T-helper 2 cell treated with Interferon-gamma antibody and Interleukin-4, amounts not matched to agents 5 μg/mL and 100 μg/mL, for 36 hours (primary cell): Measurements from ENCODE around the gene ZNF782.
A peak's percentile ranks its signal among the peaks of the same experiment; 100 is the strongest.
"Not testable (repeated sequence)": the region's sequence is repeated elsewhere in the genome, so short reads cannot be mapped to it uniquely, and the experiment has no call there.

ENCODE experiments used
- DNase-seq: peaks from one replicate; pipeline ENCODE4 v3.0.0; 2021; ENCODE audit warnings: low spot score
- H3K27ac Mint-ChIP-seq: one replicate; pipeline ENCODE4 v1.8.0; 2021; ENCODE audit warnings: mild to moderate bottlenecking, mixed read lengths
- H3K27me3 Mint-ChIP-seq: one replicate; pipeline ENCODE4 v1.8.0; 2021; ENCODE audit warnings: low read depth, mixed read lengths
- H3K36me3 Mint-ChIP-seq: one replicate; pipeline ENCODE4 v1.8.0; 2021; ENCODE audit warnings: low read depth, mixed read lengths
- H3K4me1 Mint-ChIP-seq: one replicate; pipeline ENCODE4 v1.8.0; 2021; ENCODE audit warnings: low read depth, mixed read lengths
- H3K4me3 Mint-ChIP-seq: one replicate; pipeline ENCODE4 v1.8.0; 2022; ENCODE audit warnings: mild to moderate bottlenecking, moderate library complexity, mixed read lengths
- H3K9me3 Mint-ChIP-seq: one replicate; pipeline ENCODE4 v1.8.0; 2021; ENCODE audit warnings: mixed read lengths

The ZNF782 gene

GRCh38 chr9:96867079-96867804, 12.9 kb upstream of the ZNF782 start:
- Mint-ChIP-seq H3K4me3 (no peak overlapping the region), H3K27ac (no peak overlapping the region), H3K27me3 (no peaks in the 10 kb centered on the region), H3K9me3 (peaks cover 10% of the 10 kb centered on the region), H3K36me3 (no peaks in the 10 kb centered on the region), H3K4me1 (no peaks in the 10 kb centered on the region)
- DNase-seq: no peak

GRCh38 chr9:96865240-96865639, 10.9 kb upstream of the ZNF782 start:
- not testable (repeated sequence) for H3K36me3 Mint-ChIP-seq, H3K9me3 Mint-ChIP-seq, DNase-seq, H3K27me3 Mint-ChIP-seq, H3K4me3 Mint-ChIP-seq, H3K27ac Mint-ChIP-seq, H3K4me1 Mint-ChIP-seq

GRCh38 chr9:96859461-96860198, 5.3 kb upstream of the ZNF782 start:
- peaks cover 13% of the 10 kb centered on the region for H3K4me1 Mint-ChIP-seq
- DNase-seq: no peak
- no peak overlapping the region for H3K27ac Mint-ChIP-seq
- H3K9me3 Mint-ChIP-seq: no peaks in the 10 kb centered on the region
- H3K36me3 Mint-ChIP-seq: no peaks in the 10 kb centered on the region
- no peak overlapping the region for H3K4me3 Mint-ChIP-seq
- H3K27me3 Mint-ChIP-seq: peaks cover 14% of the 10 kb centered on the region

DNA sequence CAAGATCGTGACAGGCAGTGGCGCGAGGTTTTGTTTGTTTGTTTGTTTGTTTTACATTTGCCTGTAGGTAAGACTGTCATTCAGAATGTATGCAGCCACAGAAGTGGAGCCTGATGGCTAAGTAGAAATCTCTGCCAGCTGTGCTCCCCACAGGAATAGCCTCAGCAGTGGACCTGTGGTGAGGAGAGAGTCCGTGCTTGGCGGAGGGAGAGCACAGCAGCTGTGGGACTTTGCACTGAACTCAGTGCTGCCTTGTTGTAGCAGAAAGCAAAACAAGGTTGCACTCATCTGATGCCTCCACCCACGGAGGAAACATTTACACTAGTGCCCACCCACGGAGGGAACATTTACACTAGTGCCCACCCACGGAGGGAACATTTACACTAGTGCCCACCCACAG, 4.4 kb upstream of the ZNF782 start:
- H3K36me3 Mint-ChIP-seq: peaks cover 3% of the 10 kb centered on the region
- no peaks in the 10 kb centered on the region for H3K9me3 Mint-ChIP-seq
- peaks cover 17% of the 10 kb centered on the region for H3K27me3 Mint-ChIP-seq
- H3K27ac Mint-ChIP-seq: no peak overlapping the region
- H3K4me3 Mint-ChIP-seq: no peak overlapping the region
- no peak for DNase-seq
- peaks cover 16% of the 10 kb centered on the region for H3K4me1 Mint-ChIP-seq

DNA sequence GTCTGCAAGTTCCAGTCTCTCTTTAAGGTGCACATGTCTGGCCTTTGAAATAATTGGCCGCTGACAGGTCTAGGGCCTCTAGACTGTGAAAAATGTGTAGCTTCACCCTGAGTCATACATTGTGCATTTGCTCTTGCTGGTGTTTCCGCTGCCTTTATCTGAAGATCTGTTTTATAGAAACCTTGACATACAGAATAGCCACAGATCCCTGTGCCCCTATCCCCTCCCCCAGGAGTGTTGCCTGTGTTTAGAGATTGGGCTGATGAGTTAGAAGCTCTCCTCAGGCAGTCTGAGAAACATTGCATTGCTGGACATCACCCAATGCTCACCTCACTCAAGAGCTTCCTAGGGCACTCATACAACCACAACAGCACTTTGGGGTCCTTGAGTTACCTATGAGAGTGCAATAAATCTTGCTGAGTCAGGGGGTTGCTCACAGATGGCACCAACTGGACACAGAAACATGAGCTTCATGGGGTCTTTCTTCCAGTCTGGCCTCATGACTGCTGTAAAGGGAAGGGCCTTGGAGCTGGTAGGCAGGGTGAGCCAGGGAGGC, 3.8 kb upstream of the ZNF782 start:
- Mint-ChIP-seq H3K4me3 (no peak overlapping the region), H3K27me3 (peaks cover 17% of the 10 kb centered on the region), H3K36me3 (peaks cover 6% of the 10 kb centered on the region), H3K4me1 (peaks cover 21% of the 10 kb centered on the region), H3K27ac (no peak overlapping the region), H3K9me3 (no peaks in the 10 kb centered on the region)
- peak; percentile 33 for DNase-seq

GRCh38 chr9:96856363-96857286, 2.3 kb upstream of the ZNF782 start:
- Mint-ChIP-seq H3K27me3 (peaks cover 17% of the 10 kb centered on the region), H3K4me3 (no peak overlapping the region), H3K36me3 (peaks cover 12% of the 10 kb centered on the region), H3K9me3 (no peaks in the 10 kb centered on the region), H3K4me1 (peaks cover 29% of the 10 kb centered on the region), H3K27ac (no peak overlapping the region)
- peak; percentile 59 for DNase-seq

GRCh38 chr9:96854651-96855273, 448 bp upstream of the ZNF782 start:
- Mint-ChIP-seq H3K4me1 (peaks cover 32% of the 10 kb centered on the region), H3K4me3 (peak overlapping the region; percentile 100), H3K27me3 (peaks cover 17% of the 10 kb centered on the region), H3K27ac (peak overlapping the region; percentile 99), H3K9me3 (peaks cover 4% of the 10 kb centered on the region), H3K36me3 (peaks cover 17% of the 10 kb centered on the region)
- no peak for DNase-seq

- Mint-ChIP-seq H3K27me3 (peaks cover 17% of the 10 kb centered on the region), H3K9me3 (peaks cover 23% of the 10 kb centered on the region), H3K27ac (no peak overlapping the region), H3K4me1 (peaks cover 23% of the 10 kb centered on the region), H3K4me3 (peak overlapping the region; percentile 100), H3K36me3 (peaks cover 33% of the 10 kb centered on the region)
- no peak for DNase-seq
Measured at GRCh38 chr9:96852676-96853075, 1.6 kb downstream of the ZNF782 start.

- Mint-ChIP-seq H3K4me1 (peaks cover 13% of the 10 kb centered on the region), H3K4me3 (no peak overlapping the region), H3K27ac (no peak overlapping the region), H3K9me3 (peaks cover 90% of the 10 kb centered on the region), H3K27me3 (no peaks in the 10 kb centered on the region), H3K36me3 (peaks cover 83% of the 10 kb centered on the region)
- no peak for DNase-seq
Measured at GRCh38 chr9:96844040-96844439, 10.3 kb downstream of the ZNF782 start.

- Mint-ChIP-seq H3K27ac (no peak overlapping the region), H3K36me3 (peaks cover 55% of the 10 kb centered on the region), H3K4me3 (no peak overlapping the region), H3K4me1 (no peaks in the 10 kb centered on the region), H3K27me3 (no peaks in the 10 kb centered on the region), H3K9me3 (peaks cover 77% of the 10 kb centered on the region)
- DNase-seq: no peak
Measured at GRCh38 chr9:96818533-96818932, 35.8 kb downstream of the ZNF782 start.

- Mint-ChIP-seq H3K4me3 (no peak overlapping the region), H3K27ac (no peak overlapping the region), H3K27me3 (no peaks in the 10 kb centered on the region), H3K9me3 (peaks cover 82% of the 10 kb centered on the region), H3K4me1 (no peaks in the 10 kb centered on the region), H3K36me3 (peaks cover 53% of the 10 kb centered on the region)
- no peak for DNase-seq
Measured at GRCh38 chr9:96817973-96818372, 36.3 kb downstream of the ZNF782 start.

GRCh38 chr9:96813607-96814006, 40.7 kb downstream of the ZNF782 start:
- Mint-ChIP-seq H3K27ac (no peak overlapping the region), H3K4me1 (no peaks in the 10 kb centered on the region), H3K36me3 (peaks cover 22% of the 10 kb centered on the region), H3K27me3 (no peaks in the 10 kb centered on the region), H3K4me3 (no peak overlapping the region), H3K9me3 (peaks cover 89% of the 10 kb centered on the region)
- no peak for DNase-seq

DNA sequence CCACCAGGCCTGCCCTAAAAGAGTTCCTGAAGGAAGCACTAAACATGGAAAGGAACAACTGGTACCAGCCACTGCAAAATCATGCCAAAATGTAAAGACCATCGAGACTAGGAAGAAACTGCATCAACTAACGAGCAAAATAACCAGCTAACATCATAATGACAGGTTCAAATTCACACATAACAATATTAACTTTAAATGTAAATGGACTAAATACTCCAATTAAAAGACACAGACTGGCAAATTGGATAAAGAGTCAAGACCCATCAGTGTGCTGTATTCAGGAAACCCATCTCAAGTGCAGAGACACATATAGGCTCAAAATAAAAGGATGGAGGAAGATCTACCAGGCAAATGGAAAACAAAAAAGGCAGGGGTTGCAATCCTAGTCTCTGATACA, 55.4 kb downstream of the ZNF782 start:
- peaks cover 48% of the 10 kb centered on the region for H3K9me3 Mint-ChIP-seq
- DNase-seq, H3K4me3 Mint-ChIP-seq, H3K27me3 Mint-ChIP-seq, H3K4me1 Mint-ChIP-seq, H3K27ac Mint-ChIP-seq: not testable (repeated sequence)
- H3K36me3 Mint-ChIP-seq: peaks cover 28% of the 10 kb centered on the region
